H9 (cell line): ENCODE measurements around the gene KRT31. TPM values are rescaled to one million over a fixed set of nuclear protein-coding genes. Genes with fewer than 3 reads are reported as not detected.

Experiments used
- DNase-seq: peaks from one replicate; pipeline ENCODE4 v3.0.0-alpha.2; 2017
- H2AFZ ChIP-seq: one replicate; pipeline ENCODE4 v1.6.1; 2013; ENCODE audit warnings: mild to moderate bottlenecking, low read length, control low read depth, moderate library complexity
- H2AK5ac ChIP-seq: 2 replicates; pipeline ENCODE4 v1.6.1; 2013; ENCODE audit warnings: low read length, control low read depth, mixed read lengths; ENCODE audit not compliant: insufficient read length
- H2BK120ac ChIP-seq: one replicate; pipeline ENCODE4 v1.6.1; 2013; ENCODE audit warnings: low read depth, mild to moderate bottlenecking, low read length, control low read depth, inconsistent platforms; ENCODE audit not compliant: poor library complexity, severe bottlenecking
- H2BK12ac ChIP-seq: 2 replicates; pipeline ENCODE4 v1.6.1; 2013; ENCODE audit warnings: low read length, control low read depth, mixed read lengths, low read depth; ENCODE audit not compliant: insufficient read length
- H2BK15ac ChIP-seq: 2 replicates; pipeline ENCODE4 v1.6.1; 2013; ENCODE audit warnings: low read depth, low read length, control low read depth
- H2BK20ac ChIP-seq: one replicate; pipeline ENCODE4 v1.6.1; 2013; ENCODE audit warnings: low read depth, mild to moderate bottlenecking, low read length, control low read depth, inconsistent platforms; ENCODE audit not compliant: poor library complexity, severe bottlenecking
- H2BK5ac ChIP-seq: 2 replicates; pipeline ENCODE4 v1.6.1; 2013; ENCODE audit warnings: low read length, control low read depth, mixed read lengths; ENCODE audit not compliant: insufficient read length
- H3K14ac ChIP-seq: 2 replicates; pipeline ENCODE4 v1.6.1; 2013; ENCODE audit warnings: low read length, control low read depth; ENCODE audit not compliant: insufficient read depth
- H3K18ac ChIP-seq: 2 replicates; pipeline ENCODE4 v1.6.1; 2013; ENCODE audit warnings: low read depth, mild to moderate bottlenecking, mixed read lengths, low read length, control low read depth; ENCODE audit not compliant: insufficient read length
- H3K23ac ChIP-seq: 2 replicates; pipeline ENCODE4 v1.6.1; 2013; ENCODE audit warnings: low read length, control low read depth, mixed read lengths, low read depth; ENCODE audit not compliant: insufficient read length
- H3K23me2 ChIP-seq: 2 replicates; pipeline ENCODE4 v1.6.1; 2013; ENCODE audit warnings: low read depth, mild to moderate bottlenecking, mixed read lengths, low read length, control low read depth; ENCODE audit not compliant: insufficient read length, poor library complexity, severe bottlenecking
- H3K27ac ChIP-seq: 2 replicates; pipeline ENCODE4 v1.5.1; 2013; ENCODE audit warnings: low read length, control low read depth, mixed read lengths, low read depth; ENCODE audit not compliant: insufficient read length
- H3K27me3 ChIP-seq: 2 replicates; pipeline ENCODE4 v1.6.1; 2013; ENCODE audit warnings: low read length, control low read depth, inconsistent platforms; ENCODE audit not compliant: insufficient read depth
- H3K4ac ChIP-seq: 2 replicates; pipeline ENCODE4 v1.6.1; 2013; ENCODE audit warnings: low read depth, mild to moderate bottlenecking, control low read depth, inconsistent platforms, low read length, moderate library complexity
- H3K4me1 ChIP-seq: 2 replicates; pipeline ENCODE4 v1.6.1; 2013; ENCODE audit warnings: low read length, control low read depth, inconsistent platforms; ENCODE audit not compliant: insufficient read depth
- H3K4me2 ChIP-seq: 2 replicates; pipeline ENCODE4 v1.6.1; 2013; ENCODE audit warnings: low read length, control low read depth, mixed read lengths; ENCODE audit not compliant: insufficient read length, insufficient read depth
- H3K56ac ChIP-seq: 2 replicates; pipeline ENCODE4 v1.6.1; 2013; ENCODE audit warnings: low read depth, mild to moderate bottlenecking, mixed read lengths, low read length, control low read depth; ENCODE audit not compliant: insufficient read length
- H3K79me1 ChIP-seq: 2 replicates; pipeline ENCODE4 v1.6.1; 2013; ENCODE audit warnings: low read depth, mild to moderate bottlenecking, moderate library complexity, low read length, control low read depth, inconsistent platforms; ENCODE audit not compliant: insufficient read depth, poor library complexity, severe bottlenecking
- H3K79me2 ChIP-seq: 2 replicates; pipeline ENCODE4 v1.6.1; 2013; ENCODE audit warnings: low read length, control low read depth, inconsistent platforms; ENCODE audit not compliant: insufficient read depth
- H3K9ac ChIP-seq: 2 replicates; pipeline ENCODE4 v1.6.1; 2013; ENCODE audit warnings: low read length, control low read depth, mixed read lengths; ENCODE audit not compliant: insufficient read length; ENCODE audit errors: extremely low read depth
- H3K9me3 ChIP-seq: one replicate; pipeline ENCODE4 v1.6.1; 2013; ENCODE audit warnings: low read depth, low read length, inconsistent platforms; ENCODE audit not compliant: control insufficient read depth
- H3T11ph ChIP-seq: one replicate; pipeline ENCODE4 v1.6.1; 2013; ENCODE audit warnings: mild to moderate bottlenecking, low read length, control low read depth, inconsistent platforms
- H4K20me1 ChIP-seq: one replicate; pipeline ENCODE4 v1.6.1; 2013; ENCODE audit not compliant: control insufficient read depth, insufficient read length, insufficient read depth
- H4K5ac ChIP-seq: 2 replicates; pipeline ENCODE4 v1.6.1; 2013; ENCODE audit warnings: low read depth, mild to moderate bottlenecking, mixed read lengths, low read length, control low read depth; ENCODE audit not compliant: insufficient read length
- H4K8ac ChIP-seq: replicated peaks from 2 replicates; pipeline ENCODE4 v1.6.1; 2013; ENCODE audit warnings: low read length, control low read depth, mixed read lengths, low read depth; ENCODE audit not compliant: insufficient read length
- H4K91ac ChIP-seq: 2 replicates; pipeline ENCODE4 v1.6.1; 2013; ENCODE audit warnings: low read depth, mild to moderate bottlenecking, moderate library complexity, mixed read lengths, low read length, control low read depth; ENCODE audit not compliant: insufficient read length
- H3K27ac Mint-ChIP-seq, 3 experiments: 2 replicates in 2 of 3; 3 replicates in 1 of 3; pipeline ENCODE4 v1.8.0; 2020 to 2021; ENCODE audit warnings: mixed read lengths in 3 of 3, mild to moderate bottlenecking in 1 of 3, moderate library complexity in 1 of 3
- H3K27me3 Mint-ChIP-seq: 2 replicates; pipeline ENCODE4 v1.8.0; 2021; ENCODE audit warnings: low read depth, mild to moderate bottlenecking, moderate library complexity, mixed read lengths
- H3K36me3 Mint-ChIP-seq, 3 experiments: 2 replicates in 2 of 3; 3 replicates in 1 of 3; pipeline ENCODE4 v1.8.0; 2020 to 2021; ENCODE audit warnings: low read depth in 3 of 3, mixed read lengths in 3 of 3; ENCODE audit not compliant: insufficient read depth in 1 of 3
- H3K4me1 Mint-ChIP-seq, 2 experiments: 2 replicates each; pipeline ENCODE4 v1.8.0; 2020; ENCODE audit warnings: mixed read lengths in 2 of 2
- H3K4me3 Mint-ChIP-seq, 2 experiments: 2 replicates in 1 of 2; 3 replicates in 1 of 2; pipeline ENCODE4 v1.8.0; 2020 to 2021; ENCODE audit warnings: mild to moderate bottlenecking in 2 of 2, mixed read lengths in 2 of 2, moderate library complexity in 1 of 2
- H3K9me3 Mint-ChIP-seq, 2 experiments: 2 replicates in 1 of 2; 3 replicates in 1 of 2; pipeline ENCODE4 v1.8.0; 2020; ENCODE audit warnings: mild to moderate bottlenecking in 2 of 2, mixed read lengths in 2 of 2, moderate library complexity in 1 of 2
- WGBS: extraction: QIAGEN DNeasy Blood & Tissue Kit; methylation state at CpG from one replicate; pipeline ENCODE4 v1.1.7; 2013; ENCODE audit warnings: missing lambda C conversion rate, low lambda C conversion rate, mixed read lengths; ENCODE audit not compliant: insufficient read length; ENCODE audit errors: extremely low coverage; 5-methylcytosine and 5-hydroxymethylcytosine counted together
- total RNA-seq: library from RNA; stranded (reverse); gene quantifications from 2 replicates; pipeline ENCODE4 v1.2.1, GENCODE V29; 2021
- TF ChIP-seq, protein P1 (sequence below): fragments of 200-600 bp; sonication (generic); conservative IDR thresholded peaks from 3 replicates; pipeline ENCODE4 v1.8.0; 2021; ENCODE audit warnings: antibody characterized with exemption, mild to moderate bottlenecking

The KRT31 gene
- total RNA-seq, 1 experiment from 2014 or later: not detected

DNA sequence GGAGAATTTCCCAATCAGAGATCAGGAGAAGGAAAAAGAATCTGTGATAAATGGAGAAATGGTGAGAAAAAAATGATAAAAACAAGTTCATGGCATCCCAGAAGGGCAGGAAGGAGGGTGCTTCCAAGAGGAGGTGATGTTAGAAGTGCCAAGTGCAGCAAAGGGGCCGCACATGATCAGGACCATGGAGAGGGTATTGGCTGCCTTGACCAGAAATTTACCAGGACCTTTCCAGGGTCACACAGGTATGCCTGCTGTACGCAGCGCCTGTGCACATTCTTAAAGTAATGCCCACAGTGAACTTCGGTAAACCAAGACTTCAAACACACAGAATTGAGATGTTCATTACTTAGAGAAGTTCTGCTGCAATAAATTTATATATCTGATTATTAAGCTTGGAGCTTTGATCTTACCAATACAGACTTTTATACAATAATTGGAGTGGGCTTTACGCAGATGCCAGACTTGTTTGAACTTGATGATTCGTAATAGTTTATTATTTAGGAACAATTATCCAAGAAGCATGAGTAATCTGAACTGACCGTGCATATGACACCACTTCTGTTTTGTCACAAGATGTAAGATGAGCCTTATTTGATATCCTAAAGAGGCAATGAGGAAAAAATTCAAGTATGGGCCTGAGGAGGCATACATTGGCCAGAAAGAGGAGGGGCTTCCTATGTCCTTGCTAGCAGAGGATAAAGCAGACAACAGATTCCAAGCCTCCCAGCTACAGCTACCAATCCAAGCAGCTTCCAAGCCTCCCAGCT lies 44.6 kb downstream of the KRT31 start:
- Histone ChIP-seq H3K27me3 (no peaks in the 10 kb centered on the region), H2AFZ (no peak overlapping the region), H2BK20ac (no peak overlapping the region), H3K23ac (no peak overlapping the region), H2BK120ac (no peak overlapping the region), H3K4me2 (no peak overlapping the region), H3K9ac (no peak overlapping the region), H4K5ac (no peak overlapping the region), H3K23me2 (no peaks in the 10 kb centered on the region), H4K91ac (no peak overlapping the region), H2BK15ac (no peak overlapping the region), H4K20me1 (no peaks in the 10 kb centered on the region), H3K27ac (no peak overlapping the region), H2BK5ac (no peak overlapping the region), H3K18ac (no peak overlapping the region), H3K56ac (no peak overlapping the region), H3K4ac (no peak overlapping the region), H3K9me3 (no peaks in the 10 kb centered on the region), H2AK5ac (no peak overlapping the region), H3K79me2 (no peaks in the 10 kb centered on the region), H3K79me1 (no peaks in the 10 kb centered on the region), H2BK12ac (no peak overlapping the region), H3K14ac (no peak overlapping the region), H4K8ac (no peak overlapping the region), H3K4me1 (no peaks in the 10 kb centered on the region), H3T11ph (no peak overlapping the region)
- Mint-ChIP-seq H3K36me3 (no peaks in the 10 kb centered on the region), H3K9me3 (no peaks in the 10 kb centered on the region; a peak in 2 of 5 replicates), H3K4me3 (no peak overlapping the region), H3K4me1 (no peaks in the 10 kb centered on the region), H3K27ac (no peak overlapping the region), H3K27me3 (peaks cover 9% of the 10 kb centered on the region)
- DNase-seq: no peak
- WGBS: no CpG with 5 or more reads among the region's 7 CpGs
- TF ChIP-seq, protein P1, sequence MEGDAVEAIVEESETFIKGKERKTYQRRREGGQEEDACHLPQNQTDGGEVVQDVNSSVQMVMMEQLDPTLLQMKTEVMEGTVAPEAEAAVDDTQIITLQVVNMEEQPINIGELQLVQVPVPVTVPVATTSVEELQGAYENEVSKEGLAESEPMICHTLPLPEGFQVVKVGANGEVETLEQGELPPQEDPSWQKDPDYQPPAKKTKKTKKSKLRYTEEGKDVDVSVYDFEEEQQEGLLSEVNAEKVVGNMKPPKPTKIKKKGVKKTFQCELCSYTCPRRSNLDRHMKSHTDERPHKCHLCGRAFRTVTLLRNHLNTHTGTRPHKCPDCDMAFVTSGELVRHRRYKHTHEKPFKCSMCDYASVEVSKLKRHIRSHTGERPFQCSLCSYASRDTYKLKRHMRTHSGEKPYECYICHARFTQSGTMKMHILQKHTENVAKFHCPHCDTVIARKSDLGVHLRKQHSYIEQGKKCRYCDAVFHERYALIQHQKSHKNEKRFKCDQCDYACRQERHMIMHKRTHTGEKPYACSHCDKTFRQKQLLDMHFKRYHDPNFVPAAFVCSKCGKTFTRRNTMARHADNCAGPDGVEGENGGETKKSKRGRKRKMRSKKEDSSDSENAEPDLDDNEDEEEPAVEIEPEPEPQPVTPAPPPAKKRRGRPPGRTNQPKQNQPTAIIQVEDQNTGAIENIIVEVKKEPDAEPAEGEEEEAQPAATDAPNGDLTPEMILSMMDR: no peak
